Loucy (cell line): ENCODE data around the gene ROR1.
A peak's percentile ranks its signal among the peaks of the same experiment; 100 is the strongest.

Source experiments
- H2AFZ ChIP-seq: fragments of 200-600 bp; sonication (generic); 2 replicates; pipeline ENCODE4 v1.6.0; 2016; ENCODE audit warnings: antibody characterized with exemption, mild to moderate bottlenecking, low read length, moderate library complexity
- H3F3A ChIP-seq: fragments of 200-600 bp; 2 replicates; pipeline ENCODE4 v1.6.0; 2016; ENCODE audit warnings: antibody characterized with exemption, low read depth, mild to moderate bottlenecking
- H3K27me3 ChIP-seq: fragments of 200-600 bp; sonication (generic); 2 replicates; pipeline ENCODE4 v1.6.1; 2014; ENCODE audit warnings: low read length, mild to moderate bottlenecking; ENCODE audit not compliant: insufficient read depth, poor library complexity, severe bottlenecking
- H3K36me3 ChIP-seq: fragments of 200-600 bp; sonication (generic); 2 replicates; pipeline ENCODE4 v1.6.1; 2016; ENCODE audit warnings: low read length; ENCODE audit not compliant: insufficient read depth
- H3K4me1 ChIP-seq: fragments of 200-600 bp; sonication (generic); 2 replicates; pipeline ENCODE4 v1.5.1; 2014; ENCODE audit warnings: low read length, mild to moderate bottlenecking; ENCODE audit not compliant: insufficient read depth, poor library complexity, severe bottlenecking
- H3K4me2 ChIP-seq: fragments of 200-600 bp; sonication (generic); 2 replicates; pipeline ENCODE4 v1.6.0; 2014; ENCODE audit warnings: antibody characterized with exemption, low read length, low read depth, mild to moderate bottlenecking; ENCODE audit not compliant: poor library complexity, severe bottlenecking
- H3K4me3 ChIP-seq: fragments of 200-600 bp; sonication (generic); 2 replicates; pipeline ENCODE4 v1.5.1; 2014; ENCODE audit warnings: low read length, mild to moderate bottlenecking, mixed read lengths; ENCODE audit not compliant: poor library complexity, severe bottlenecking
- H3K79me2 ChIP-seq: fragments of 200-600 bp; sonication (generic); 2 replicates; pipeline ENCODE4 v1.6.1; 2014; ENCODE audit warnings: low read length; ENCODE audit not compliant: insufficient read depth
- H3K9ac ChIP-seq: fragments of 200-600 bp; sonication (generic); 2 replicates; pipeline ENCODE4 v1.6.0; 2014; ENCODE audit warnings: mild to moderate bottlenecking, low read depth, low read length, moderate library complexity; ENCODE audit not compliant: poor library complexity, severe bottlenecking
- H3K9me2 ChIP-seq: fragments of 200-600 bp; sonication (generic); replicated peaks from 2 replicates; pipeline ENCODE4 v1.6.1; 2016; ENCODE audit warnings: low read depth, low read length, mixed read lengths
- H3K9me3 ChIP-seq: fragments of 200-600 bp; sonication (generic); 2 replicates; pipeline ENCODE4 v1.6.1; 2014; ENCODE audit warnings: mild to moderate bottlenecking, antibody characterized with exemption, low read length, low read depth; ENCODE audit not compliant: insufficient read depth
- H4K20me1 ChIP-seq: fragments of 200-600 bp; sonication (generic); 2 replicates; pipeline ENCODE4 v1.6.0; 2014; ENCODE audit warnings: antibody characterized with exemption, low read length, mild to moderate bottlenecking; ENCODE audit not compliant: insufficient read depth, poor library complexity, severe bottlenecking
- EZH2phosphoT487 ChIP-seq: fragments of 200-600 bp; IDR thresholded peaks from 2 replicates; pipeline ENCODE4 v1.6.1; 2018; ENCODE audit warnings: antibody characterized with exemption, mild to moderate bottlenecking, moderate library complexity, borderline replicate concordance
- TF ChIP-seq, protein P1 (sequence below): fragments of 200-600 bp; sonication (generic); conservative IDR thresholded peaks from 2 replicates; pipeline ENCODE4 v1.5.1; 2014; ENCODE audit warnings: mild to moderate bottlenecking, antibody characterized with exemption, low read length

The ROR1 gene

DNA sequence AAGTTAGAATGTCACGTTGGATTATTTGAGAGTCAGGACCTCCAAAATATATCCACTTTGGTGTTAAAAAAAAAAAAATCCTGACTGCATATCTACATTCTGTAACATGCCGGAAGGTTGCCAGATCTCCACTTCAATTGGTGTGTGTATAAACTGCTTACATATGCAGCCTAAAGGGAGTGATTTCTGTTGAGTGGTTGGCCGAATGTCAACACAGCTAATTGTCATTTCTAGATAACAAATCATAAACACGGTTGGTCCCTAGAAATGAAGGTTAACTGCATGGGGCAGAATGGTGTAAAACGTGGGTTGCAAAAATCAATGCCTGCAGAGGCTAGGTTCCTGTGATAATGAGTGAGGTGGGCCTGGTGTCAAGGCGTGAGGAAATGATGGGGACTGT, 15.0 kb upstream of the ROR1 start:
- Histone ChIP-seq H3K4me1 (peaks cover 8% of the 10 kb centered on the region), H3K4me3 (no peak overlapping the region), H3K9ac (no peak overlapping the region), H3K4me2 (peak overlapping the region; percentile 14), H2AFZ (no peak overlapping the region), H3K79me2 (no peaks in the 10 kb centered on the region), H4K20me1 (no peaks in the 10 kb centered on the region), H3F3A (no peaks in the 10 kb centered on the region), H3K9me3 (no peaks in the 10 kb centered on the region), H3K27me3 (no peaks in the 10 kb centered on the region), H3K36me3 (no peaks in the 10 kb centered on the region), H3K9me2 (no peaks in the 10 kb centered on the region)
- TF ChIP-seq EZH2phosphoT487 = no peak
- TF ChIP-seq, protein P1, sequence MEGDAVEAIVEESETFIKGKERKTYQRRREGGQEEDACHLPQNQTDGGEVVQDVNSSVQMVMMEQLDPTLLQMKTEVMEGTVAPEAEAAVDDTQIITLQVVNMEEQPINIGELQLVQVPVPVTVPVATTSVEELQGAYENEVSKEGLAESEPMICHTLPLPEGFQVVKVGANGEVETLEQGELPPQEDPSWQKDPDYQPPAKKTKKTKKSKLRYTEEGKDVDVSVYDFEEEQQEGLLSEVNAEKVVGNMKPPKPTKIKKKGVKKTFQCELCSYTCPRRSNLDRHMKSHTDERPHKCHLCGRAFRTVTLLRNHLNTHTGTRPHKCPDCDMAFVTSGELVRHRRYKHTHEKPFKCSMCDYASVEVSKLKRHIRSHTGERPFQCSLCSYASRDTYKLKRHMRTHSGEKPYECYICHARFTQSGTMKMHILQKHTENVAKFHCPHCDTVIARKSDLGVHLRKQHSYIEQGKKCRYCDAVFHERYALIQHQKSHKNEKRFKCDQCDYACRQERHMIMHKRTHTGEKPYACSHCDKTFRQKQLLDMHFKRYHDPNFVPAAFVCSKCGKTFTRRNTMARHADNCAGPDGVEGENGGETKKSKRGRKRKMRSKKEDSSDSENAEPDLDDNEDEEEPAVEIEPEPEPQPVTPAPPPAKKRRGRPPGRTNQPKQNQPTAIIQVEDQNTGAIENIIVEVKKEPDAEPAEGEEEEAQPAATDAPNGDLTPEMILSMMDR = no peak

DNA sequence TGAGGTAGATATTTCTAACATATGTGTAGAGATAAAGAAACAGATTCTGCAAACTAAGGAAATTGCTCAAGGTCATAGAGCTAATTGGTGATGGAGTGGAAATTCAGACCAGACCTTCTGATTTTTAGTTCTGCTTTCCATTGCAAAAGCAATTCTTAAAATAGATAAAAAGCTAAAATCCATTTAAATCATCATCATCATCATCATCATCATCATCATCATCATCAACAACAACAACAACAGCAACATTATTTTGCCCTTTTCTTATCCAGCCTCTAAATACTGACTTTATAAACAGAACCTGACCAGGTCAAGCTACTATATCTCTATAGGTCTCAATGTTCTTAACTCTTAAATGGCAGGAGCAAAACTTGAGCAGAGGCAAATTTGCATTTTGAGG, 14.0 kb upstream of the ROR1 start:
- Histone ChIP-seq H3K4me3 (no peak overlapping the region), H3K4me2 (no peak overlapping the region), H2AFZ (no peak overlapping the region), H3K27me3 (no peaks in the 10 kb centered on the region), H3K79me2 (no peaks in the 10 kb centered on the region), H3K9me2 (no peaks in the 10 kb centered on the region), H3K9ac (no peak overlapping the region), H3F3A (no peaks in the 10 kb centered on the region), H3K4me1 (peaks cover 8% of the 10 kb centered on the region), H3K9me3 (no peaks in the 10 kb centered on the region), H3K36me3 (no peaks in the 10 kb centered on the region), H4K20me1 (no peaks in the 10 kb centered on the region)
- TF ChIP-seq, protein P1 = no peak
- no peak for TF ChIP-seq EZH2phosphoT487

DNA sequence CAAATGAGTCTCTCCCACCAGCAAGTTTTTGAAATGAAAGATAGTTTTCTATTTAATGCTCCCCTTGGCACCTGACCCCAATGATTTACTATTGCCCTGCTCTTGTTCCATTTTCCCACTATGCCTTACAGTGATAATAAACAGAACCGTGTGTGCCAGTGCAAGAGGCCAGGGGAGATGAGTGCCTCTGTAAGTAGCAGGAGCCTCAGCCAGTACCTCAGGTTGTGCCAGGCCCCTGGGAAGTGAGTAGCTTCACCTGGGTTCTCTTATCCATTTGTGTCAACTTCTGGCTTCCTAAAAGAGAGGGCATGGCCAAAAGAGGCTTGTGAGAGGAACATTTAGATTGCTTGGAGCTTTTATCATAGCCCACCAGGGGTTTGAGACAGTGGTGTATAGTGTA, 3.4 kb upstream of the ROR1 start:
- H3K27me3 ChIP-seq = no peaks in the 10 kb centered on the region
- H3F3A ChIP-seq = no peaks in the 10 kb centered on the region
- H3K9me2 ChIP-seq = no peaks in the 10 kb centered on the region
- no peak overlapping the region for H2AFZ ChIP-seq
- no peaks in the 10 kb centered on the region for H3K36me3 ChIP-seq
- no peak overlapping the region for H3K4me3 ChIP-seq
- TF ChIP-seq, protein P1 = no peak
- no peak for TF ChIP-seq EZH2phosphoT487
- no peaks in the 10 kb centered on the region for H4K20me1 ChIP-seq
- H3K79me2 ChIP-seq = no peaks in the 10 kb centered on the region
- no peak overlapping the region for H3K9ac ChIP-seq
- no peaks in the 10 kb centered on the region for H3K9me3 ChIP-seq
- H3K4me1 ChIP-seq = no peaks in the 10 kb centered on the region
- H3K4me2 ChIP-seq = no peak overlapping the region
